H1 (cell line): Measurements from ENCODE around the gene SMTNL2. TPM values are rescaled to one million over a fixed set of nuclear protein-coding genes. Genes with fewer than 3 reads are reported as not detected.

Experiments used
- CTCF ChIA-PET: fragments of 300-600 bp; sonication (Branson Sonifier 250); formaldehyde crosslinking; loops from one replicate; lab custom pipeline; 2021; ENCODE audit not compliant: partially characterized antibody; lab: Charles Lee
- POLR2A ChIA-PET: fragments of 300-600 bp; sonication (Branson Sonifier 250); formaldehyde crosslinking; loops from one replicate; lab custom pipeline; 2021; ENCODE audit warnings: inconsistent platforms; ENCODE audit not compliant: partially characterized antibody; lab: Charles Lee
- DNase-seq, 2 experiments: peaks; one replicate each; pipeline versions ENCODE4 v3.0.0 to v3.0.0-alpha.2; 2010 to 2022; ENCODE audit warnings: low spot score in 2 of 2, low read depth in 1 of 2, mixed read lengths in 1 of 2
- FAIRE-seq: peaks from 2 replicates; lab custom pipeline; 2011; peaks lifted over from hg19 to GRCh38; lab: Jason Lieb, UNC
- H2AFZ ChIP-seq: 2 replicates; pipeline ENCODE4 v1.8.1; 2012; ENCODE audit warnings: low read length, inconsistent platforms
- H2AK5ac ChIP-seq: 2 replicates; pipeline ENCODE4 v1.6.1; 2013; ENCODE audit warnings: low read depth, low read length
- H2BK120ac ChIP-seq: replicated peaks from 2 replicates; pipeline ENCODE3; 2013; ENCODE audit warnings: low read depth, low read length, inconsistent platforms
- H2BK12ac ChIP-seq: 2 replicates; pipeline ENCODE4 v1.6.1; 2013; ENCODE audit warnings: low read depth, low read length
- H2BK15ac ChIP-seq: 2 replicates; pipeline ENCODE4 v1.6.1; 2013; ENCODE audit warnings: low read length
- H2BK20ac ChIP-seq: 2 replicates; pipeline ENCODE4 v1.6.1; 2013; ENCODE audit warnings: low read length
- H2BK5ac ChIP-seq: 2 replicates; pipeline ENCODE4 v1.6.1; 2013; ENCODE audit warnings: low read depth, low read length
- H3K14ac ChIP-seq: 2 replicates; pipeline ENCODE4 v1.6.1; 2013; ENCODE audit warnings: inconsistent platforms; ENCODE audit not compliant: insufficient read length
- H3K18ac ChIP-seq: 2 replicates; pipeline ENCODE4 v1.6.1; 2013; ENCODE audit warnings: low read length; ENCODE audit errors: extremely low read depth
- H3K23ac ChIP-seq: 2 replicates; pipeline ENCODE4 v1.6.1; 2013; ENCODE audit warnings: inconsistent platforms; ENCODE audit not compliant: insufficient read length
- H3K23me2 ChIP-seq: 2 replicates; pipeline ENCODE4 v1.6.1; 2013; ENCODE audit warnings: low read depth, low read length
- H3K27ac ChIP-seq: 2 replicates; pipeline ENCODE4 v1.6.1; 2011; ENCODE audit warnings: low read depth, low read length, inconsistent platforms
- H3K27me3 ChIP-seq, 4 experiments: replicated peaks in 1 of 4; 1 replicate in 1 of 4; 2 replicates in 3 of 4; pipeline versions ENCODE4 v1.6.1 to v1.8.1; 2011 to 2013; ENCODE audit warnings: low read length in 3 of 4, mild to moderate bottlenecking in 3 of 4, inconsistent platforms in 2 of 4, mixed read lengths in 2 of 4, moderate library complexity in 1 of 4; ENCODE audit not compliant: control insufficient read depth in 3 of 4, insufficient read depth in 3 of 4; ENCODE audit errors: extremely low read depth in 1 of 4
- H3K36me3 ChIP-seq, 4 experiments: 2 replicates each; pipeline versions ENCODE4 v1.6.1 to v1.8.1; 2011 to 2013; ENCODE audit warnings: mild to moderate bottlenecking in 4 of 4, low read length in 3 of 4, moderate library complexity in 2 of 4, control low read depth in 1 of 4, inconsistent platforms in 1 of 4; ENCODE audit not compliant: insufficient read depth in 4 of 4, control insufficient read depth in 2 of 4
- H3K4ac ChIP-seq: replicated peaks from 2 replicates; pipeline ENCODE3; 2013; ENCODE audit warnings: low read length, low read depth, mixed read lengths, inconsistent platforms; ENCODE audit not compliant: insufficient read length
- H3K4me1 ChIP-seq, 4 experiments: replicated peaks in 1 of 4; 1 replicate in 1 of 4; 2 replicates in 3 of 4; pipeline versions ENCODE4 v1.6.1 to v1.8.1; 2011 to 2013; ENCODE audit warnings: low read length in 3 of 4, inconsistent platforms in 2 of 4, mixed read lengths in 1 of 4; ENCODE audit not compliant: insufficient read depth in 4 of 4, control insufficient read depth in 3 of 4
- H3K4me2 ChIP-seq, 2 experiments: 2 replicates each; pipeline versions ENCODE4 v1.6.1 to v1.8.1; 2011 to 2013; ENCODE audit warnings: low read depth in 2 of 2, low read length in 2 of 2, control low read depth in 1 of 2, inconsistent platforms in 1 of 2, mild to moderate bottlenecking in 1 of 2; ENCODE audit not compliant: insufficient read depth in 1 of 2
- H3K4me3 ChIP-seq, 4 experiments: fragments of 200-600, 300-600 bp in 1 of 4; sonication (generic), shearing (Covaris generic), sonication (Bioruptor Twin) in 1 of 4; 2 replicates each; pipeline versions ENCODE4 v1.5.1 to v1.8.1; 2011 to 2016; ENCODE audit warnings: low read length in 4 of 4, low read depth in 3 of 4, control low read depth in 2 of 4, inconsistent platforms in 2 of 4, mild to moderate bottlenecking in 2 of 4, mixed read lengths in 1 of 4, moderate library complexity in 1 of 4; ENCODE audit not compliant: insufficient read depth in 2 of 4; ENCODE audit errors: extremely low read depth in 1 of 4
- H3K56ac ChIP-seq: replicated peaks from 2 replicates; pipeline ENCODE3; 2013; ENCODE audit warnings: low read depth, mild to moderate bottlenecking, mixed read lengths, low read length, inconsistent platforms; ENCODE audit not compliant: insufficient read length
- H3K79me1 ChIP-seq: 2 replicates; pipeline ENCODE4 v1.6.1; 2013; ENCODE audit warnings: low read depth, low read length, control low read depth
- H3K79me2 ChIP-seq, 2 experiments: 2 replicates each; pipeline versions ENCODE4 v1.6.1 to v1.8.1; 2012 to 2013; ENCODE audit warnings: low read length in 2 of 2, mild to moderate bottlenecking in 2 of 2, inconsistent platforms in 1 of 2; ENCODE audit not compliant: insufficient read depth in 2 of 2, control insufficient read depth in 1 of 2
- H3K9ac ChIP-seq, 4 experiments: replicated peaks in 1 of 4; 1 replicate in 1 of 4; 2 replicates in 3 of 4; pipeline versions ENCODE4 v1.6.1 to v1.8.1; 2011 to 2013; ENCODE audit warnings: low read depth in 3 of 4, low read length in 3 of 4, control low read depth in 2 of 4, mild to moderate bottlenecking in 2 of 4, moderate library complexity in 2 of 4, inconsistent platforms in 1 of 4; ENCODE audit errors: extremely low read depth in 1 of 4
- H3K9me3 ChIP-seq, 2 experiments: 2 replicates each; pipeline versions ENCODE4 v1.6.1 to v1.8.1; 2012 to 2013; ENCODE audit warnings: mild to moderate bottlenecking in 2 of 2, moderate library complexity in 2 of 2, control low read depth in 1 of 2, inconsistent platforms in 1 of 2, low read depth in 1 of 2, low read length in 1 of 2, mixed read lengths in 1 of 2; ENCODE audit not compliant: insufficient read depth in 2 of 2
- H4K20me1 ChIP-seq, 2 experiments: replicated peaks in 1 of 2; 2 replicates each; pipeline versions ENCODE3 to v1.8.1; 2011 to 2013; ENCODE audit warnings: inconsistent platforms in 2 of 2, low read length in 2 of 2, mild to moderate bottlenecking in 1 of 2; ENCODE audit not compliant: insufficient read depth in 2 of 2, control insufficient read depth in 1 of 2
- H4K5ac ChIP-seq: 2 replicates; pipeline ENCODE4 v1.6.1; 2013; ENCODE audit warnings: low read length, low read depth, mixed read lengths, inconsistent platforms; ENCODE audit not compliant: insufficient read length
- H4K8ac ChIP-seq: 2 replicates; pipeline ENCODE4 v1.8.0; 2013; ENCODE audit warnings: mild to moderate bottlenecking, moderate library complexity, low read length, inconsistent platforms; ENCODE audit not compliant: insufficient read depth; ENCODE audit errors: extremely low read depth
- H4K91ac ChIP-seq: replicated peaks from 2 replicates; pipeline ENCODE3; 2013; ENCODE audit warnings: low read length, mixed read lengths, inconsistent platforms; ENCODE audit not compliant: insufficient read length
- ATF2 ChIP-seq: IDR thresholded peaks from 2 replicates; pipeline ENCODE4 v1.6.1; 2012; ENCODE audit warnings: low read length, inconsistent platforms
- BACH1 ChIP-seq: IDR thresholded peaks from 2 replicates; pipeline ENCODE4 v1.6.1; 2012; ENCODE audit warnings: low read length, improper control_type of control experiment
- CBX8 ChIP-seq: fragments of 300-800, 300-1000 bp; sonication (generic); IDR thresholded peaks from 2 replicates; pipeline ENCODE4 v1.7.1; 2016; ENCODE audit warnings: low read depth, low read length, borderline replicate concordance
- NANOG ChIP-seq: IDR thresholded peaks from 2 replicates; pipeline ENCODE4 v1.6.1; 2011; ENCODE audit warnings: low read length, low read depth, mild to moderate bottlenecking, inconsistent platforms; ENCODE audit not compliant: insufficient read depth, poor library complexity, severe bottlenecking
- SP2 ChIP-seq: IDR thresholded peaks from 2 replicates; pipeline ENCODE4 v1.6.1; 2012; ENCODE audit warnings: mild to moderate bottlenecking, low read length, inconsistent platforms
- WGBS, 2 experiments: shearing (Covaris generic) in 1 of 2; methylation state at CpG; one replicate each; pipeline versions ENCODE4 v1.1.6 to v1.1.7; 2013 to 2015; ENCODE audit warnings: low lambda C conversion rate in 2 of 2, mixed read lengths in 2 of 2, inconsistent platforms in 1 of 2, low coverage in 1 of 2, missing lambda C conversion rate in 1 of 2; ENCODE audit not compliant: insufficient replicate concordance in 2 of 2, insufficient coverage in 1 of 2, insufficient read length in 1 of 2; ENCODE audit errors: extremely low coverage in 1 of 2, missing lambda C conversion rate in 1 of 2; 5-methylcytosine and 5-hydroxymethylcytosine counted together
- polyA plus RNA-seq, 7 experiments: library from polyadenylated mRNA; depleted of rRNA in 3 of 7; stranded (reverse) in 5 of 7; unstranded in 2 of 7; fragments of >200 nt in 5 of 7; fragments of 200-250 nt in 2 of 7; gene quantifications; 1 replicate in 5 of 7; 2 replicates in 1 of 7; 4 replicates in 1 of 7; pipeline versions ENCODE4 v1.2.1 to v1.2.3, GENCODE V29; 2011 to 2013; ENCODE audit warnings: missing spikeins in 2 of 7, mixed read lengths in 2 of 7
- total RNA-seq: library from RNA; stranded (reverse); fragmentation: NEBNext Ultra II Directional; extraction: Animal tissue kit (Norgen Biotek cat#: 25700); gene quantifications from 2 replicates; pipeline ENCODE4 v1.2.1, GENCODE V29; 2021
- TF ChIP-seq, protein P1 (sequence below): IDR thresholded peaks from 2 replicates; pipeline ENCODE4 v1.6.1; 2012; ENCODE audit warnings: inconsistent platforms

The SMTNL2 gene
- total and polyA plus RNA-seq, 2 of the 8 experiments (the other 6 are each of a cell fraction or from before 2014, with no cell fraction given) = 3.6 to 4.5 TPM

DNA sequence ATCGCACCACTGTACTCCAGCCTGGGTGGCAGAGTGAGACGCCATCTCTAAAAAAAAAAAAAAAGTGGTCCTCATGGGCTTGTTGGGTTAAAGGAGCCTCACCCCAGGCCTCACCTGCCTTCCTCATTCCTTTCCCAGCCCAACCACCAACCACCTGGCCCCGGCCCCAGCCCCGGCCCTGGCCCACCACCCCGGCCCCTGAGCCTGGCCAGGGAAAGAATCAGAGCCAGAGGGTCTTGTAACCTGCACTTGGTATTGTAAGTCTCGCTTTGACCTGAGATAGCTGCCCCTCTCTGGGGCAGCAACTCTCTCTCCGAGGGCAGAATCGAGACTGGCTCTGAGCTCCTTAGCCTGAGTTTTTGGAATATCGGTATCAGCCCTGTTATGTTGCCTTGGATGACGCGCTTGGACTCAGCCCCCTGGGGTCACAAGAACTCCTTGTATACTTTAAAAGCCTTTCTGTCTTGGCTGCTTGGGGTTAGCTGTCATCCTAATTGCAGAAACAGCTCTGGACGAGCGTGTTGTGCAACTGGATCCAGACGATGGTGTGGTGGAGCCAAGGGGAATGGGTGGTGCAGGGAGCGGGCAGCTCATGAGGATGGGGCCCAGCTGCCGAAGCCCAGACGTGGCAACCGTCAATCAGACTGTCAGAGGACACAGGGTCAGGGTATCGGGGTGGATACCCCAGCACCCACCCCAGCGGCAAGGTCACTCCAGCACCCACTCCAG is 14.6 kb downstream of the SMTNL2 start:
- Histone ChIP-seq H3K36me3 (no peaks in the 10 kb centered on the region), H4K5ac (no peak overlapping the region), H3K4me1 (peaks cover 4 to 32% (median 23%) of the 10 kb centered on the region in 4 experiments), H3K79me2 (no peaks in the 10 kb centered on the region), H2BK5ac (peak overlapping the region; percentile 75; the same call in 1 of the 2 replicates), H3K4ac (no peak overlapping the region), H3K27ac (no peak overlapping the region), H3K4me3 (0 out of 8 replicates have a peak overlapping the region, but pooled peaks of 1 of the 4 experiments have one; percentile 40), H2BK20ac (peak overlapping the region; percentile 97; the same call in 1 of the 2 replicates), H3K18ac (peak overlapping the region; percentile 40; the same call in 1 of the 2 replicates), H4K91ac (peak overlapping the region; percentile 75), H3K9ac (no peak overlapping the region), H3K56ac (no peak overlapping the region), H3K27me3 (0 out of 7 replicates have a peak, but pooled peaks cover 0 to 2% (median 0%) of the 10 kb centered on the region in 4 experiments), H3K23ac (no peak overlapping the region), H2BK15ac (no peak overlapping the region), H2BK120ac (no peak overlapping the region), H3K9me3 (no peaks in the 10 kb centered on the region), H3K23me2 (peaks cover 2% of the 10 kb centered on the region; the same call in 1 of the 2 replicates), H4K8ac (no peak overlapping the region; the same call in 1 of the 2 replicates), H2AK5ac (peak overlapping the region; percentile 45; the same call in 1 of the 2 replicates), H3K79me1 (no peaks in the 10 kb centered on the region), H3K4me2 (peak overlapping the region; percentile 69 to 80; a peak in 1 of 4 replicates), H2BK12ac (peak overlapping the region; percentile 88; the same call in 1 of the 2 replicates), H2AFZ (no peak overlapping the region), H3K14ac (no peak overlapping the region), H4K20me1 (no peaks in the 10 kb centered on the region)
- 86% methylated on average over 16 of the region's 20 CpGs; no CpG with 5 or more reads in 1 of the 2 experiments for WGBS, 2 experiments
- DNase-seq (no peak), FAIRE-seq (no peak)
- ChIA-PET CTCF (interaction anchor here (0.9 to 10.1 kb wide), 8 partner anchors 9 to 37 kb away, joined by 3 to 77 read pairs (median 6); partner anchors contain the start of gene SMTNL2), POLR2A (interaction anchor here (0.9 to 2.1 kb wide), 7 partner anchors 10 to 70 kb away, joined by 3 to 8 read pairs (median 4); no protein-coding TSS in a partner anchor)
- TF ChIP-seq NANOG (no peak), ATF2 (no peak), BACH1 (no peak), SP2 (no peak), CBX8 (no peak)
- TF ChIP-seq, protein P1, sequence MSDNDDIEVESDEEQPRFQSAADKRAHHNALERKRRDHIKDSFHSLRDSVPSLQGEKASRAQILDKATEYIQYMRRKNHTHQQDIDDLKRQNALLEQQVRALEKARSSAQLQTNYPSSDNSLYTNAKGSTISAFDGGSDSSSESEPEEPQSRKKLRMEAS = no peak
